Heart right ventricle (tissue), 16 donors: ENCODE results near the gene ARL6. TPM values are rescaled to one million over a fixed set of nuclear protein-coding genes. Genes with fewer than 3 reads are reported as not detected.

Source experiments
- ATAC-seq, 8 donors: fragments of 200-7000 bp; cut with Tn5 transposase; one replicate each; pipeline ENCODE4 v1.9.1; 2020; ENCODE audit warnings: mild to moderate bottlenecking in 8 of 8, moderate library complexity in 8 of 8, moderate number of reproducible peaks in 1 of 8
- DNase-seq, 2 donors: peaks; one replicate each; pipeline ENCODE4 v3.0.0-alpha.2; 2020
- H3K27ac ChIP-seq, 10 donors: fragments of 200-600 bp; sonication (generic) in 2 of 10; one replicate each; pipeline versions ENCODE4 v1.5.0 to v1.8.0; 2020 to 2022; ENCODE audit warnings: mild to moderate bottlenecking in 3 of 10
- H3K27me3 ChIP-seq, 7 donors: fragments of 200-600 bp; one replicate each; pipeline ENCODE4 v1.8.0; 2021 to 2022; ENCODE audit warnings: mild to moderate bottlenecking in 2 of 7
- H3K36me3 ChIP-seq, 9 donors: fragments of 200-600 bp; sonication (generic) in 1 of 9; one replicate each; pipeline versions ENCODE4 v1.5.0 to v1.8.0; 2020 to 2022; ENCODE audit warnings: mild to moderate bottlenecking in 2 of 9
- H3K4me1 ChIP-seq, 9 donors: fragments of 200-600 bp; sonication (generic) in 1 of 9; one replicate each; pipeline versions ENCODE4 v1.5.0 to v1.8.0; 2020 to 2022; ENCODE audit warnings: mild to moderate bottlenecking in 4 of 9
- H3K4me3 ChIP-seq, 10 donors: fragments of 200-600 bp; sonication (generic) in 2 of 10; one replicate each; pipeline versions ENCODE4 v1.5.0 to v1.8.0; 2020 to 2022; ENCODE audit warnings: mild to moderate bottlenecking in 7 of 10, moderate library complexity in 2 of 10
- H3K9me3 ChIP-seq, 11 donors: fragments of 200-600 bp in 10 of 11; sonication (generic) in 2 of 11; one replicate each; pipeline versions ENCODE4 v1.5.0 to v1.8.0; 2013 to 2022; ENCODE audit warnings: mild to moderate bottlenecking in 2 of 11, control low read depth in 1 of 11, moderate library complexity in 1 of 11
- WGBS, 2 donors: extraction: QIAGEN DNeasy Blood & Tissue Kit; methylation state at CpG; one replicate each; pipeline ENCODE4 v1.1.7; 2013; ENCODE audit warnings: inconsistent platforms in 1 of 2; 5-methylcytosine and 5-hydroxymethylcytosine counted together
- intact Hi-C, 10 donors: fragments of 100-400 bp; cut with DNase I; formaldehyde crosslinking; loops; one replicate each; pipeline versions ENCODE4 v1.11.1 to v1.14.2; 2022
- polyA plus RNA-seq, 2 donors: library from polyadenylated mRNA; stranded (reverse); fragments of 200-250 nt; gene quantifications; one replicate each; pipeline ENCODE4 v1.2.3, GENCODE V29; 2013
- total RNA-seq, 10 donors: library from RNA; stranded (reverse); fragmentation: NEBNext Ultra II Directional in 3 of 10; extraction: Animal tissue kit (Norgen Biotek cat#: 25700) in 3 of 10; gene quantifications; one replicate each; pipeline versions ENCODE4 v1.2.1 to v1.2.4, GENCODE V29; 2021 to 2023
- TF ChIP-seq, protein P1 (sequence below), 9 donors: fragments of 200-600 bp; sonication (generic) in 2 of 9; IDR thresholded peaks; one replicate each; pipeline versions ENCODE4 v1.5.0 to v1.8.0; 2021 to 2022; ENCODE audit warnings: antibody characterized with exemption in 9 of 9, mild to moderate bottlenecking in 5 of 9, moderate library complexity in 1 of 9
- donor health status: Arrhythmogenic right ventricular cardiomyopathy.
- donor health status: ischemic (EF 13 %, LVEDD 7.1; RV severe dilation, severe dysfunction).
- donor health status: healthy with polysubstance abuse.
- donor health status: DM: no; HTN: yes; CAD: no.
- donor health status: DM: no; HTN: no; CAD: no.
- donor health status: ischemic (EF 25% LVEDD 6.9; RV normal size, moderate dysfunction).
- donor health status: ischemic (EF 25% LVEDD 5.7; RV mildly dilated, moderate dysfunction).
- donor health status: healthy.
- donor health status: DM: yes; HTN: yes; CAD: no.
- donor health status: Ischemic cardiomyopathy.
- donor health status: ischemic (EF 35%, LVEDD 5.7; RV mildly dilated, moderate dysfunction).
- donor health status: nonischemic (EF 11% LVEDD 7.7; RV severe dilation, severe dysfunction).
- donor health status: DM: yes; HTN: yes; CAD: no.
- donor health status: PGD.
- donor health status: ischemic (EF 29% LVEDD 5.4; RV normal size, mild dysfunction).
- donor health status: nonischemic (EF 23%, LVEDD 6.1; RV moderate dilation, normal function).

ARL6 gene
- total and polyA plus RNA-seq, 12 donors, result 2.2 to 5.7 (median 4.2) TPM

DNA sequence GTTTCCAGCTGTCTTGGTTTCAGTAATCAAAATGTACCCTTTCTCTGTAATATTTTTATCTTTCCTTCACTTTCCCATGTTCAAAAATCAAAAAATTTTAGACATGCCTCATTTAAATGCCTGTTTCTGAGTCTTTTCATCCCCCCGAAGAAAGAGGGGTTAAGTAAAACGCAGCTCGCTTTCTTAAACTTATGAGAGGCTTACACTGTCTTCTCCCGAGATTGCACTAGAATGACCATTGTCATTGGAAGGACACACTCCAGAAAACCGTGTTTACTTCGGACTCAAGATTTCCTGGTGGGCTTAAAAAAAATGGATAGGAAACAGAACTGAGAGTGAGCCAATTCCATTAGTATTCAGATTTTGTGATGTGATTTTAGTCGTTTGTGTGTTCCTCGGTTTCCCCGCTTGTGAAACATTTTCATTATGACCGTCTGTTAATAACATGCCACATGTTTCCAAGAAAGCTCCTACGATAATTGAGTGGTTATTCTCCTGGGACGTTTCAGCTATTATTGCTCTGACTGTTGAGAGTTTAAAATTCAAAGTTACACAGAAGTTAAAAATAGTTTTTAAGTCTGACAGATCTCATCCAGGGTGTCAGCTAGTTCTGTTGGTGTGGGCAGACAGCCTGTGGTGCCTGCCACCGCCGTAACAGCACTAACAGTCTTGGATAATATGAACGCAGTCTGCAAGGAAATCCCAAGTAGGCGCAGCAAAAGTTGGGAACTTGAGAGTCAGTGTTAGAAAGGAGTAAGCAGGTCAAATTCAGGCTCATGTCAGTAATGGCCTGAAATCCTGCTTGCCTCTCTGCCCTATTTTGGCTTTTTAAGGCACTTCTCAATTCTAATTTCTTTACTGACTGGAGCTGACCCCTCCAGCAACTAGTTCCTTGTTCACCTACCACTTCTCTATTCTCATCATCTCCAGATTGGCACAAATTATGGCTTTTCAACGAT lies 58.8 kb downstream of the ARL6 start:
- peaks cover 0 to 7% (median 0%) of the 10 kb centered on the region in 7 donors for H3K27me3 ChIP-seq
- peaks cover 4 to 52% (median 46%) of the 10 kb centered on the region in 9 donors for H3K4me1 ChIP-seq
- no peaks in the 10 kb centered on the region for H3K9me3 ChIP-seq
- peak overlapping the region in 9 of 10 donors; percentile 75 to 95 (median 93) for H3K27ac ChIP-seq
- TF ChIP-seq, protein P1, sequence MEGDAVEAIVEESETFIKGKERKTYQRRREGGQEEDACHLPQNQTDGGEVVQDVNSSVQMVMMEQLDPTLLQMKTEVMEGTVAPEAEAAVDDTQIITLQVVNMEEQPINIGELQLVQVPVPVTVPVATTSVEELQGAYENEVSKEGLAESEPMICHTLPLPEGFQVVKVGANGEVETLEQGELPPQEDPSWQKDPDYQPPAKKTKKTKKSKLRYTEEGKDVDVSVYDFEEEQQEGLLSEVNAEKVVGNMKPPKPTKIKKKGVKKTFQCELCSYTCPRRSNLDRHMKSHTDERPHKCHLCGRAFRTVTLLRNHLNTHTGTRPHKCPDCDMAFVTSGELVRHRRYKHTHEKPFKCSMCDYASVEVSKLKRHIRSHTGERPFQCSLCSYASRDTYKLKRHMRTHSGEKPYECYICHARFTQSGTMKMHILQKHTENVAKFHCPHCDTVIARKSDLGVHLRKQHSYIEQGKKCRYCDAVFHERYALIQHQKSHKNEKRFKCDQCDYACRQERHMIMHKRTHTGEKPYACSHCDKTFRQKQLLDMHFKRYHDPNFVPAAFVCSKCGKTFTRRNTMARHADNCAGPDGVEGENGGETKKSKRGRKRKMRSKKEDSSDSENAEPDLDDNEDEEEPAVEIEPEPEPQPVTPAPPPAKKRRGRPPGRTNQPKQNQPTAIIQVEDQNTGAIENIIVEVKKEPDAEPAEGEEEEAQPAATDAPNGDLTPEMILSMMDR (IDR thresholded peaks at IDR 0.05), result no peak
- intact Hi-C loops, result loop anchor here in 6 of 10 donors (2.0 to 10.0 kb wide), 8 partner anchors 39 to 151 kb away; partner anchors contain the start of gene RIOX2 (in 2 of the 6)
- ATAC-seq, result peak in 5 of 8 donors; percentile 22 to 57 (median 51)
- 6 to 10% methylated on average over 17 of the region's 17 CpGs for WGBS, 2 donors
- no peaks in the 10 kb centered on the region for H3K36me3 ChIP-seq
- peak; percentile 9 to 37 for DNase-seq
- H3K4me3 ChIP-seq, result peak overlapping the region; percentile 69 to 94 (median 84)

DNA sequence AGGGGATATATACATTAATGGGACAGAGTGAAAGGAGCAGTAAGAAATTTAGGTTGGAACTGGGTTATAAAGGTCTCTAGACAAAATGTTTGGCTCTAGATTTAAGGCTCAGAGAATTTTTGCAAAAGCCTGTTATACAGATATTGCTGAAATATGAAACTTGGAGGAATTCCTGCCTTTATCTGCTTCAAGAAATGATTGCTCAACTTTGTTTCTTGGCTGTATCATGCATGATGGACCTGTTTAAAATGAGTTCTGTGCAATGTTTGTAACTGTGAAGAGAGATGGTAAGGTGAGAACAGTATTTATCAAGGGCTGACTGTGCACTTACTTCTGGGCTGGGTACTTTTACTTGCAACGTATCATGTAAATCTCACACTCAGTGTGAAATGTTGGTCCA lies 60.5 kb downstream of the ARL6 start:
- Histone ChIP-seq H3K27me3 (peaks cover 0 to 7% (median 0%) of the 10 kb centered on the region in 7 donors), H3K9me3 (no peaks in the 10 kb centered on the region), H3K27ac (peak overlapping the region in 1 of 10 donors; percentile 87), H3K4me3 (peak overlapping the region in 4 of 10 donors; percentile 72 to 86 (median 81)), H3K4me1 (peaks cover 4 to 69% (median 51%) of the 10 kb centered on the region in 9 donors), H3K36me3 (no peaks in the 10 kb centered on the region)
- intact Hi-C loops, result loop anchor here in 3 of 10 donors (5.0 to 10.0 kb wide), 4 partner anchors 37 to 150 kb away; partner anchors contain the start of gene RIOX2 (in 1 of the 3)
- TF ChIP-seq, protein P1 (IDR thresholded peaks at IDR 0.05), result no peak
- WGBS, 2 donors, result 81 to 88% methylated on average over 1 of the region's 1 CpG
- ATAC-seq, result no peak
- DNase-seq, result no peak

DNA sequence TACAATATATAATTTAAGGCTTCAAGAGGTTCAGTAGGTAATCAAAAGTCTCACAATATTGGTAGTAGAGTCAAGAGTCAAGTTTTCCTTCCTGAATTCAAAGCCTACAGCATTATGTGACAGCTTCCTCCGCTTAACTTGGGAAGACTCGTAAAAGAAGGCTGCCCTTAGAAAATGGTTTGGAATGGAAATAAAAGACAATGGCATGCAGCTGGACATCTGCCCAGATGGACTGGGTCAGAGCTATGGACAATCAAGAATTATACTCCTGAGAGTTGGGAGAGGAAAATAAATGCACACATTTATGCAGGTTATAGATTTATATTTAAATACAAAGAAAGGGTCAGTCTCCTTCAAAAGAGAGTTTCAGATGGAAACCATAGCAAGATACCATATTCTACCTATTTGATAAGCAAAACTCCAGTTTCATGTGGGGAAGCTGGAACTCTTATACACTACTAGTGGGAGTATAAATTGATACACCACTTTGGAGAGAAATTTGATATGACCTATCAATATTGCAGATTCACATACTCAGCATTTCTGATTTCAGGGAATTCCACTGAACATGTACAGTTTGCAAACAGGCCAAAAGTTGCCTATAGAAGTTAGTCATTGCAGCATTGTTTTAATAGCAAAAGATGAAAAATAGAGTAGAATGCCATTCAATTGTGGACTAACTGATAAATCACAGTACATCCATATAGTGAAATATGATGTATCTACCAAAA lies 63.3 kb downstream of the ARL6 start:
- Histone ChIP-seq H3K9me3 (no peaks in the 10 kb centered on the region), H3K4me1 (peaks cover 4 to 78% (median 61%) of the 10 kb centered on the region in 9 donors), H3K4me3 (no peak overlapping the region), H3K27me3 (no peaks in the 10 kb centered on the region), H3K27ac (peak overlapping the region in 1 of 10 donors; percentile 27), H3K36me3 (no peaks in the 10 kb centered on the region)
- intact Hi-C loops, result loop anchor here in 3 of 10 donors (5.0 to 10.0 kb wide), 4 partner anchors 34 to 147 kb away; partner anchors contain the start of gene RIOX2 (in 1 of the 3)
- DNase-seq, result no peak
- TF ChIP-seq, protein P1 (IDR thresholded peaks at IDR 0.05), result no peak
- no peak for ATAC-seq
- 45 to 60% methylated on average over 2 of the region's 2 CpGs for WGBS, 2 donors

DNA sequence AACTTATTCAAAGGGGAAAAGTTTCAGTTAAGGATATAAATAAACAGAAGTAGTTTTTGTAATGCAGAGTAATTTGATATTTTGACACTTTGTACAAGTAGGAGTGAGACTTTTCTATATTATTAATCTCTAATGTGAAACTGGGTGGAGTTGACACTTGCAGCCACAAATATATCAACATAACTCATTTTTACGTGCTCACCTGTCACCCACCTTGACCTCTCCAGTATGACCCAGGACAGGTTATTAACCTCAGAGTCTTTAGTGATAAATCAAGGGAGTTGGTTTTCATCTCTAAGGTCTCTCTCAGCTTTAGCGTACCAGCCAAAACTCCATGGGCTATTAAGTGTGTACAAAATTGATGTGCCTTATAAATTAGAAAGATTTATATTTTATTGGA lies 64.6 kb downstream of the ARL6 start:
- TF ChIP-seq, protein P1 (IDR thresholded peaks at IDR 0.05), result no peak
- Histone ChIP-seq H3K4me3 (no peak overlapping the region), H3K9me3 (peaks cover 0 to 3% (median 0%) of the 10 kb centered on the region in 11 donors), H3K36me3 (no peaks in the 10 kb centered on the region), H3K4me1 (peaks cover 4 to 73% (median 54%) of the 10 kb centered on the region in 9 donors), H3K27ac (no peak overlapping the region), H3K27me3 (no peaks in the 10 kb centered on the region)
- intact Hi-C loops, result loop anchor here in 3 of 10 donors (5.0 to 10.0 kb wide), 4 partner anchors 33 to 146 kb away; partner anchors contain the start of gene RIOX2 (in 1 of the 3)
- ATAC-seq, result no peak
- DNase-seq, result no peak
- WGBS, 2 donors, result 89 to 91% methylated on average over 2 of the region's 2 CpGs
